ENCODE results near the gene PAN3.

PAN3 gene

GRCh38 chr13:28340272-28340793 lies 202.0 kb downstream of the PAN3 start:
- DNase-seq: no peak

GRCh38 chr13:28342251-28342650 lies 203.9 kb downstream of the PAN3 start:
- no peak for DNase-seq

- DNase-seq: no peak
These were observed 205.8 kb downstream of the PAN3 start for GRCh38 chr13:28344163-28344562.
